SK-N-SH (cell line): ENCODE measurements around the gene RAPGEF4. TPM values are rescaled to one million over a fixed set of nuclear protein-coding genes. Genes with fewer than 3 reads are reported as not detected.

Source experiments
- CTCF ChIA-PET: fragments of 300-600, 350-600 bp; formaldehyde crosslinking; extraction: SDS; loops from one replicate; lab custom pipeline; 2021; lab: Yijun Ruan, JAX
- POLR2A ChIA-PET: fragments of 350-600 bp; sonication (Branson Sonifier 250); formaldehyde crosslinking; extraction: SDS; loops from one replicate; lab custom pipeline; 2020; ENCODE audit warnings: antibody characterized with exemption, inconsistent platforms; lab: Yijun Ruan, JAX
- DNase-seq: peaks from one replicate; pipeline ENCODE4 v3.0.0; 2012
- H2AFZ ChIP-seq: fragments of 200-600 bp; sonication (generic); 2 replicates; pipeline ENCODE4 v1.8.1; 2016; ENCODE audit warnings: antibody characterized with exemption, mild to moderate bottlenecking, low read depth
- H3F3A ChIP-seq: fragments of 200-600 bp; sonication (generic); replicated peaks from 2 replicates; pipeline ENCODE3; 2016; ENCODE audit warnings: antibody characterized with exemption, mild to moderate bottlenecking; ENCODE audit not compliant: insufficient read depth
- H3K27ac ChIP-seq, 2 experiments: fragments of 200-500 bp in 1 of 2; fragments of 200-600 bp in 1 of 2; sonication (Bioruptor generic) in 1 of 2; sonication (generic), shearing (Covaris generic) in 1 of 2; 2 replicates each; pipeline versions ENCODE4 v1.5.1 to v1.6.1; 2014 to 2016; ENCODE audit warnings: low read depth in 2 of 2, inconsistent platforms in 1 of 2, low read length in 1 of 2, mild to moderate bottlenecking in 1 of 2, mixed read lengths in 1 of 2
- H3K27me3 ChIP-seq: fragments of 200-600 bp; sonication (generic), shearing (Covaris generic); 2 replicates; pipeline ENCODE4 v1.6.1; 2016; ENCODE audit warnings: mixed run types; ENCODE audit not compliant: insufficient read depth
- H3K36me3 ChIP-seq, 2 experiments: fragments of 200-500 bp in 1 of 2; fragments of 200-600 bp in 1 of 2; sonication (Bioruptor generic) in 1 of 2; sonication (generic) in 1 of 2; replicated peaks in 1 of 2; 2 replicates each; pipeline versions ENCODE3 to v1.5.1; 2014 to 2016; ENCODE audit warnings: low read length in 1 of 2, mild to moderate bottlenecking in 1 of 2; ENCODE audit not compliant: insufficient read depth in 2 of 2, control insufficient read depth in 1 of 2
- H3K4me1 ChIP-seq, 2 experiments: fragments of 200-500 bp in 1 of 2; fragments of 200-600 bp in 1 of 2; sonication (Bioruptor generic) in 1 of 2; sonication (generic), shearing (Covaris generic) in 1 of 2; 2 replicates each; pipeline versions ENCODE4 v1.5.1 to v1.6.1; 2014 to 2016; ENCODE audit warnings: low read depth in 1 of 2, low read length in 1 of 2, mixed run types in 1 of 2; ENCODE audit not compliant: insufficient read depth in 2 of 2, control insufficient read depth in 1 of 2
- H3K4me2 ChIP-seq: fragments of 200-600 bp; sonication (generic), shearing (Covaris generic); 2 replicates; pipeline ENCODE4 v1.6.1; 2017; ENCODE audit warnings: mixed run types
- H3K4me3 ChIP-seq, 2 experiments: fragments of 200-500 bp in 1 of 2; fragments of 200-600 bp in 1 of 2; sonication (Bioruptor generic) in 1 of 2; sonication (generic), shearing (Covaris generic) in 1 of 2; 2 replicates each; pipeline versions ENCODE4 v1.5.1 to v1.8.1; 2014 to 2016; ENCODE audit warnings: low read depth in 2 of 2, inconsistent platforms in 1 of 2, low read length in 1 of 2, mild to moderate bottlenecking in 1 of 2, mixed read lengths in 1 of 2, moderate library complexity in 1 of 2
- H3K79me2 ChIP-seq: fragments of 200-600 bp; sonication (generic); 2 replicates; pipeline ENCODE4 v1.8.1; 2017; ENCODE audit warnings: mild to moderate bottlenecking; ENCODE audit not compliant: insufficient read depth
- H3K9ac ChIP-seq: fragments of 200-600 bp; sonication (generic); 2 replicates; pipeline ENCODE4 v1.6.1; 2017; ENCODE audit warnings: mixed run types
- H3K9me2 ChIP-seq: fragments of 200-600 bp; sonication (generic); 2 replicates; pipeline ENCODE4 v1.6.1; 2017; ENCODE audit warnings: mixed run types
- H3K9me3 ChIP-seq: fragments of 200-600 bp; sonication (generic); 2 replicates; pipeline ENCODE4 v1.6.1; 2017; ENCODE audit warnings: mixed run types, mild to moderate bottlenecking, moderate library complexity
- H4K20me1 ChIP-seq: fragments of 200-600 bp; sonication (generic); 2 replicates; pipeline ENCODE4 v1.6.1; 2017; ENCODE audit warnings: mild to moderate bottlenecking, mixed run types; ENCODE audit not compliant: insufficient read depth
- ELF1 ChIP-seq: IDR thresholded peaks from 2 replicates; pipeline ENCODE4 v1.4.0; 2012
- EP300 ChIP-seq, 2 experiments: IDR thresholded peaks; 2 replicates each; pipeline versions ENCODE4 v1.4.0 to v1.6.1; 2012; ENCODE audit warnings: borderline replicate concordance in 1 of 2, low read depth in 1 of 2, low read length in 1 of 2
- FOSL2 ChIP-seq: IDR thresholded peaks from 2 replicates; pipeline ENCODE4 v1.4.0; 2012; ENCODE audit warnings: low read depth, mild to moderate bottlenecking, moderate library complexity, borderline replicate concordance
- FOXJ3 ChIP-seq: sonication (generic); formaldehyde crosslinking; IDR thresholded peaks from 2 replicates; pipeline ENCODE4 v1.5.1; 2020; ENCODE audit warnings: mild to moderate bottlenecking, missing genetic modification reagents
- FOXM1 ChIP-seq: IDR thresholded peaks from 2 replicates; pipeline ENCODE4 v1.4.0; 2012; ENCODE audit warnings: low read depth, mild to moderate bottlenecking
- GABPA ChIP-seq: IDR thresholded peaks from 2 replicates; pipeline ENCODE4 v1.4.0; 2012; ENCODE audit warnings: low read depth, mild to moderate bottlenecking
- IRF3 ChIP-seq: fragments of 150-350 bp; IDR thresholded peaks from 2 replicates; pipeline ENCODE4 v1.6.1; 2016; ENCODE audit warnings: mild to moderate bottlenecking, low read depth, low read length
- JUND ChIP-seq: IDR thresholded peaks from 2 replicates; pipeline ENCODE4 v1.4.0; 2012
- MAX ChIP-seq: IDR thresholded peaks from 2 replicates; pipeline ENCODE4 v1.4.0; 2012; ENCODE audit warnings: low read depth
- MEF2A ChIP-seq: IDR thresholded peaks from 2 replicates; pipeline ENCODE4 v1.4.0; 2012; ENCODE audit warnings: low read depth, borderline replicate concordance
- MXI1 ChIP-seq: IDR thresholded peaks from 2 replicates; pipeline ENCODE4 v1.6.1; 2012; ENCODE audit warnings: mild to moderate bottlenecking, low read depth, low read length, improper control_type of control experiment
- NFIC ChIP-seq: IDR thresholded peaks from 2 replicates; pipeline ENCODE4 v1.4.0; 2012; ENCODE audit warnings: borderline replicate concordance
- PBX3 ChIP-seq: IDR thresholded peaks from 2 replicates; pipeline ENCODE4; 2012
- POLR2AphosphoS5 ChIP-seq: IDR thresholded peaks from 2 replicates; pipeline ENCODE4 v1.6.1; 2012; ENCODE audit warnings: low read depth, low read length
- RAD21 ChIP-seq: IDR thresholded peaks from 2 replicates; pipeline ENCODE4 v1.6.1; 2012; ENCODE audit warnings: mild to moderate bottlenecking, low read length
- RCOR1 ChIP-seq: fragments of 150-350 bp; IDR thresholded peaks from 2 replicates; pipeline ENCODE4 v1.6.1; 2017; ENCODE audit warnings: antibody characterized with exemption, low read length
- RXRA ChIP-seq: IDR thresholded peaks from 2 replicates; pipeline ENCODE4 v1.4.0; 2012; ENCODE audit warnings: low read depth, mild to moderate bottlenecking, borderline replicate concordance
- SIN3A ChIP-seq: IDR thresholded peaks from 2 replicates; pipeline ENCODE4 v1.6.1; 2012; ENCODE audit warnings: low read depth, mild to moderate bottlenecking, low read length, moderate library complexity, borderline replicate concordance
- SMC3 ChIP-seq: IDR thresholded peaks from 2 replicates; pipeline ENCODE4 v1.6.1; 2012; ENCODE audit warnings: low read depth, low read length, improper control_type of control experiment
- TCF12 ChIP-seq: IDR thresholded peaks from 2 replicates; pipeline ENCODE4 v1.4.0; 2012
- TEAD4 ChIP-seq: IDR thresholded peaks from 2 replicates; pipeline ENCODE4 v1.4.0; 2012; ENCODE audit warnings: mild to moderate bottlenecking, borderline replicate concordance; ENCODE audit not compliant: insufficient read depth
- USF2 ChIP-seq: fragments of 150-350 bp; IDR thresholded peaks from 2 replicates; pipeline ENCODE4 v1.6.1; 2017; ENCODE audit warnings: antibody characterized with exemption, low read length, low read depth, borderline replicate concordance
- WGBS: methylation state at CpG from one replicate; pipeline ENCODE4 v1.1.6; 2017; ENCODE audit warnings: low lambda C conversion rate; 5-methylcytosine and 5-hydroxymethylcytosine counted together
- polyA plus RNA-seq, 3 experiments: library from polyadenylated mRNA; depleted of rRNA; stranded (reverse); fragments of >200 nt; gene quantifications; 2 replicates each; pipeline ENCODE4 v1.2.3, GENCODE V29; 2012

The RAPGEF4 gene
- polyA plus RNA-seq, 1 of the 3 experiments (the other 2 are of a cell fraction) = 0.30 TPM

GRCh38 chr2:173048522-173048896, 312.9 kb downstream of the RAPGEF4 start (continued):
- TF ChIP-seq USF2 (no peak), RAD21 (no peak), MXI1 (no peak), SIN3A (no peak), MAX (no peak), RCOR1 (no peak), FOXJ3 (CRISPR knock-in tag) (no peak), POLR2AphosphoS5 (no peak), SMC3 (no peak), JUND (no peak), ELF1 (no peak), TCF12 (no peak)
- TF ChIP-seq, all 33 proteins: peak for 0

GRCh38 chr2:173048897-173049661, 313.4 kb downstream of the RAPGEF4 start:
- 11% methylated on average over 4 of the region's 4 CpGs for WGBS
- peak overlapping the region; percentile 8; the same call in 1 of the 2 replicates for H3K9ac ChIP-seq
- no peaks in the 10 kb centered on the region for H3K27me3 ChIP-seq
- TF ChIP-seq POLR2AphosphoS5 (peak; percentile 61; the same call in 1 of the 2 replicates), GABPA (no peak), TEAD4 (0 out of 2 replicates have a peak, but pooled peaks have one; percentile 52), NFIC (peak; percentile 87), RCOR1 (no peak), EP300 (IDR thresholded peaks at IDR 0.05; ENCODE audit: borderline replicate concordance in 1 of 2, low read depth in 1 of 2, low read length in 1 of 2) (peak; percentile 37 to 75; a peak in 2 of 4 replicates), MEF2A (peak; percentile 91), PBX3 (peak; percentile 84), FOSL2 (peak; percentile 99), IRF3 (no peak), JUND (peak; percentile 98), TCF12 (peak; percentile 81), FOXM1 (peak; percentile 22; the same call in 1 of the 2 replicates), RXRA (peak; percentile 11; the same call in 1 of the 2 replicates)
- H3K79me2 ChIP-seq = no peaks in the 10 kb centered on the region
- no peaks in the 10 kb centered on the region for H3K36me3 ChIP-seq
- peak overlapping the region; percentile 55 to 86; a peak in 3 of 4 replicates for H3K27ac ChIP-seq
- no peaks in the 10 kb centered on the region for H3K9me2 ChIP-seq
- no peaks in the 10 kb centered on the region for H3K9me3 ChIP-seq
- no peak overlapping the region for H2AFZ ChIP-seq
- no peaks in the 10 kb centered on the region for H4K20me1 ChIP-seq
- peaks cover 2 to 34% of the 10 kb centered on the region in 2 experiments for H3K4me1 ChIP-seq
- H3F3A ChIP-seq = peaks cover 19% of the 10 kb centered on the region
- POLR2A ChIA-PET = no interaction called here
- H3K4me3 ChIP-seq = no peak overlapping the region
- CTCF ChIA-PET = interaction anchor here (0.9 to 1.0 kb wide), 2 partner anchors 33 to 162 kb away, joined by 3 read pairs; no protein-coding TSS in a partner anchor
- peak overlapping the region; percentile 29; the same call in 1 of the 2 replicates for H3K4me2 ChIP-seq
- DNase-seq = no peak
